AG08395 (cell line): ENCODE results near the gene PPP5C.
"Not testable (repeated sequence)": the region's sequence is repeated elsewhere in the genome, so short reads cannot be mapped to it uniquely, and the experiment has no call there.

Source experiments
- DNase-seq: peaks from one replicate; pipeline ENCODE4 v3.0.0; 2012; ENCODE audit warnings: mixed read lengths, low spot score

The PPP5C gene

GRCh38 chr19:46386996-46387712 lies 40.3 kb downstream of the PPP5C start:
- DNase-seq, result no peak

- no peak for DNase-seq
Measured at GRCh38 chr19:46387713-46388130, 40.8 kb downstream of the PPP5C start.

- no peak for DNase-seq
Measured at GRCh38 chr19:46388311-46389095, 41.6 kb downstream of the PPP5C start.

DNA sequence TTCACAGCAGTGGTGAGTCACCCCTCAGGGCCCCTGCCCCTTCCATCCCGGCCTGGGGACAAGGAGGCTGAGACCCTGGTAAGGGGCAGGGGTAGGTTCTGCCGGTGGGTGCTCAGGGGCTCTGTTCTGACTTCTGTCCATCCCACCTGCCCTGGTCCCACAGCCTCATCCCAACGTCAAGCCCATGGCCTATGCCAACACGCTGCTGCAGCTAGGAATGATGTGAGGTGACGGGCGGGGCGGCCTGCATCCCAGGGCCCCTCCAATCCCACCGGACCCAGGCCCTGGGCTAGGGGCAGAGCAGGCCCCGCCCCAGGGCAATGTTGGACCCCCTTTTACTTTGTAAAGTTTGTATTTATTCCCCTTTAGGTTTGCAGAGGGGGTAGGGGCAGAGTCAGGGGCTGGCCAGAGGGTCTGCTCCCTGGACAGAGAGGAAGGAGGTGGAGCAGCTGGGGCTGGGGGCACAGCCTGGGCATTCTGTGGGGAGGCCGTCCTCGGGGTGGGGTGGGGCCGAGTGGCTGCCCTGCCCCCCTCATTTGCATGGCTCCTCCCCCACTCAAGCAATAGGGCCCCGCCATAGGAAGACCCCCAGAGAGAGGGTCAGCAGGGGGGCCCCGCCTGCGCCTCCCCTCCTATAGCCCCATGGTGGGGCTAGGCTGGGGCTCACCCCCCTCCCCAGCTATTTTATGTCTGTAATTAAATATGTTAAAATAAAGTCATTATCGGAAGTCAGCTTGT lies 43.4 kb downstream of the PPP5C start:
- DNase-seq, result no peak

GRCh38 chr19:46390866-46391265 lies 44.0 kb downstream of the PPP5C start:
- DNase-seq, result peak; percentile 33

DNA sequence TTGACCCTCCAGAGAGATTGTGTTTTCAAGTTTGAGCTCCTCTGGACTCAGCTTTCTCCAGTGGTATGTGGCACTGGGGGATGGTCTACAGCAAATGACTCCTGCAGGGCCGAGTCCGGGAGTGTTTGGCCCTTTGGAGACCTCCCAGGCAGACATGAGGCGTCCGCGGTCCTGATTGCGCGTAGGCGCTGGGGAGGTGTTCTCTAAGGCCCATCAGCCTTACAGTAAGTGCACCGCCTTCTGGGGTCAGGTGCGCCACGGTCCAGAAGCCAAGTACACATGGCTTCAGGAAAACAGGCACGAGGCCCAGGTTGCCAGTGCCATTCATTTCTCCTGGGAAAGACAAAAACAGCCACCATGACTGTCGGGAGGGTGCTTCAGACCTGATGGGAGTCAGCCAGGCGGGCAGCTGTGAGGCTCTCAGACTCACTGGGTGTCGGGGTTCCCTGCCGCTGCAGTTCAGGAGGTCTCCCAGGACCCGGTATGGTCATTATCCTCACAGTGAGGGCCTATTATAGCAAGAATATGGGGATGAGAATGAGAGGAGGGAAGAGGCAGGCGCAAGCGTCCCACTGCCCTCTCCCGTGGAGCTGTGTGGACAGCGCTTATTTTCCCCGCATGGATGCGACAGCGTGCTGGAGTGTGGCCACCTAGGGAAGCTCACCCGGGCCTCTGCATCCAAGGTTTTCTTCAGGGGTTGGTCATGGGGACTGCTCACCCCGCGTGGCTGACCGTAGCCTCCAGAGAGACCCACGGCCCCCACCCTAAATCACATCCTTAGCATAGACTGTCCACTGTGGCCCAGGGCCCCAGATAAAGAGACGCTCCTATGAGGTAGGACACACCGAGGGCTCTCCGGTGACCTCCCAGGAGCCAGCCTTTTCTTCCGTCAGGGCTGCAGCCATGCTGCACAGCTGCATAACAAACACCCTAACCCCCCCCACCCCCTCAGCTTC lies 44.7 kb downstream of the PPP5C start:
- no peak for DNase-seq

DNA sequence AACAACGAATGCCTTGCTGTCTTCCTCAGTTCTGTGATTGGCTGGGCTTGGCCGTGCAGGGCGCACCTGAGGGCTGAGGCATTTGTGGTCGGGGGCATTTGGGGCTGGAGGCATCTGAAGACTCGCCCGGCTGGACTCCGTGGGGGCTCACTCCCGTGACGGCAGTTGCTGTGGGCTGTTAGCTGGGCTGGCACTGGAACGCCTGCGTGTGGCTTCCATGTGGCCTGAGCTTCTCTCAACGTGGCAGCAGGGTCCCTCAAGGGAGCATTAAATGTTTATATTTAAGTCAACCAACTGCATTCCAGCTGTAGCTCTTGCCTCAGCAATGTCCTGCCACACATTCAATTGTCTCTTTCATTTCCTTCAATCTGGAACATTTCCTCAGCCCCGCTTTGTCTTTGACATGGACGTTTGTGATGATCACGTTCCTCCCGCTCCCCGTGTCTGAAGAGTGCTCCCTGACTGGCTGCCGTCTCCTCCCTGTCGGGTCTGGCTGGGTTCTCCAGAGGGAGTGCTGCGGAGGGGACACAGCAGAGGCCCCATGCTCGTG lies 45.4 kb downstream of the PPP5C start:
- DNase-seq, result peak; percentile 48

DNA sequence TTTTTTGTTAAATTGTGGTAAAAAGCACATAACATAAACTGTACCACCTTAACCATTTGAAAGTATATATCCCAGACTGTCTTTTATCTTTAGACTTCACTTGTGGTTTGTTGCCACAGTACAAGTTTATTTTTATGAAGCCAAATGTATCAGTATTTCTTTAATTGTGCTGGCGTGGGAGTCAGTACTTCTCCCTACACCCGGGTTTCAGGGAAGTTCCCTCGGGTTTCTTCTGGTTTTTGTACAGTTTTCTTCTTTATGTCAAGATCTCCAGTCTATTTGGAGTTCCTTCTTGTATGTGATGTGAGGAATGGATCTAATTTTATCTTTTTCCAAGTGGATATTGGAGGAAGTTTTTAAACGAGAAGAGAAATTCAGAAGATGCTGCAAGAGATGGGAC lies 46.0 kb downstream of the PPP5C start:
- no peak for DNase-seq

- DNase-seq, result no peak
Measured at GRCh38 chr19:46393456-46394401, 46.8 kb downstream of the PPP5C start.

GRCh38 chr19:46394402-46394797 lies 47.5 kb downstream of the PPP5C start:
- DNase-seq, result no peak

GRCh38 chr19:46397801-46398479 lies 51.1 kb downstream of the PPP5C start:
- not testable (repeated sequence) for DNase-seq

GRCh38 chr19:46402725-46403124 lies 55.8 kb downstream of the PPP5C start:
- DNase-seq, result no peak

- DNase-seq, result peak; percentile 68
Measured at GRCh38 chr19:46404055-46404752, 57.3 kb downstream of the PPP5C start.

DNA sequence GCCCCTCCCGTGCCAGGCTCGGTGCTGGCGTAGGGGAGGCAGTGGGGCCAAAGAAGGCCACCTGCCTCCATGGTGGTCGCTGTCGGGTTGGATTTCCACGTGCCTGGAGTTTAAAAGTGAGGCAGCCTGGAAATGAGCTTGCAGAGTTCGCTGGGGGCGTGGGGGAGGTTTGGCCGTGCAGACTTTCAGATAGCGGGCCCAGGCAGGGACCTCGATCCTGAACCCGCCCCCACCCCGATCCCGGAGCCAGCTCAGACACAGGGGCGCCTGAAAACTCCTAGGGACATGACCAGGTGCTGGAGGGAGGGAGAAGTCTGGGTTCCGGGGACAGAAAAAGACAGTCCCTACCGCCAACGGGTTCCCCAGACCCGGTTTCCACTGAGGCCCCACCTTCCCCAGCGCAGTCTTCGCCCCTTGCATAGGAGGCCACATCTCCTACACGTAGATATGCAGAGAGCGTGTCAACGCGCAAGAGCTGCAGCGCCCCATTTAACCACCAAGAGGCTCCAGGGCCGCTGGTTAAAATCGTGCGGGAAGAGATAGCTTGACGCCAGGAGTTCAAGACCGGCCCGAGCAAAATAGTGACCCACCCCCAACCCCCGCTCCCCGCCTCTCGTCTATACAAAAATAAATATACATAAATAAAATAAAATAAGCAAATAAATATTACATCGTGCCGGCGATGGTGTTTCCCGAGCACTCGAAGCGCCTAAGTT lies 58.0 kb downstream of the PPP5C start:
- no peak for DNase-seq

GRCh38 chr19:46406976-46407375 lies 60.1 kb downstream of the PPP5C start:
- no peak for DNase-seq

- DNase-seq, result no peak
Measured at GRCh38 chr19:46407856-46408663, 61.2 kb downstream of the PPP5C start.

GRCh38 chr19:46408664-46409039 lies 61.8 kb downstream of the PPP5C start:
- peak; percentile 26 for DNase-seq
